B cell (primary cell): ENCODE measurements around the gene CNNM3. TPM values are rescaled to one million over a fixed set of nuclear protein-coding genes. Genes with fewer than 3 reads are reported as not detected.

Source experiments
- ATAC-seq: fragments of 200-7000 bp; cut with Tn5 transposase; one replicate; pipeline ENCODE4 v1.10.0; 2021; ENCODE audit warnings: low read depth, mild to moderate bottlenecking, moderate number of reproducible peaks, moderate library complexity
- CTCF ChIA-PET: fragments of 350-600 bp; sonication (Branson Sonifier 250); formaldehyde crosslinking; loops from one replicate; lab custom pipeline; 2021; ENCODE audit warnings: antibody characterized with exemption, inconsistent platforms; lab: Charles Lee
- POLR2A ChIA-PET: fragments of 350-600 bp; sonication (Branson Sonifier 250); formaldehyde crosslinking; loops from one replicate; lab custom pipeline; 2021; ENCODE audit warnings: antibody characterized with exemption; lab: Charles Lee
- DNase-seq: peaks from one replicate; pipeline ENCODE4 v3.0.0; 2013
- H2AFZ ChIP-seq: 2 replicates; pipeline ENCODE4 v1.6.1; 2012; ENCODE audit warnings: mild to moderate bottlenecking, low read depth, low read length; ENCODE audit not compliant: insufficient read depth, poor library complexity, severe bottlenecking
- H3K27ac ChIP-seq, 2 donors: 1 replicate in 1 of 2; 2 replicates in 1 of 2; pipeline ENCODE4 v1.5.1; 2012 to 2013; ENCODE audit warnings: low read length in 2 of 2, mild to moderate bottlenecking in 2 of 2, moderate library complexity in 1 of 2
- H3K27me3 ChIP-seq, 4 experiments: fragments of 200-600 bp in 1 of 4; sonication (generic) in 1 of 4; replicated peaks in 1 of 4; 1 replicate in 2 of 4; 2 replicates in 2 of 4; pipeline versions ENCODE4 v1.6.1 to v1.7.0; 2013 to 2016; ENCODE audit warnings: low read length in 3 of 4, mild to moderate bottlenecking in 2 of 4, mixed read lengths in 1 of 4, moderate library complexity in 1 of 4; ENCODE audit not compliant: insufficient read depth in 4 of 4, control insufficient read depth in 3 of 4; ENCODE audit errors: control extremely low read depth in 1 of 4
- H3K36me3 ChIP-seq, 2 experiments: replicated peaks in 1 of 2; 1 replicate in 1 of 2; 2 replicates in 1 of 2; pipeline versions ENCODE4 v1.6.1 to v1.7.1; 2013; ENCODE audit warnings: low read length in 1 of 2; ENCODE audit not compliant: insufficient read depth in 2 of 2, control insufficient read depth in 1 of 2; ENCODE audit errors: control extremely low read depth in 1 of 2, extremely low read depth in 1 of 2
- H3K4me1 ChIP-seq, 2 donors: fragments of 200-600 bp in 1 of 2; sonication (generic) in 1 of 2; 1 replicate in 1 of 2; 2 replicates in 1 of 2; pipeline versions ENCODE4 v1.5.1 to v1.6.1; 2013 to 2017; ENCODE audit warnings: low read length in 2 of 2; ENCODE audit not compliant: control insufficient read depth in 2 of 2, insufficient read depth in 2 of 2
- H3K4me2 ChIP-seq: replicated peaks from 2 replicates; pipeline ENCODE3; 2012; ENCODE audit warnings: mild to moderate bottlenecking, low read depth, low read length; ENCODE audit not compliant: poor library complexity, severe bottlenecking
- H3K4me3 ChIP-seq, 5 experiments: fragments of 200-600 bp in 1 of 5; sonication (generic) in 1 of 5; 1 replicate in 3 of 5; 2 replicates in 2 of 5; pipeline versions ENCODE4 v1.5.1 to v1.7.0; 2011 to 2016; ENCODE audit warnings: low read length in 4 of 5, mild to moderate bottlenecking in 4 of 5, low read depth in 2 of 5, control low read depth in 1 of 5, moderate library complexity in 1 of 5; ENCODE audit not compliant: insufficient read depth in 1 of 5; ENCODE audit errors: control extremely low read depth in 1 of 5, extremely low read depth in 1 of 5
- H3K79me2 ChIP-seq: fragments of 200-600 bp; sonication (generic); one replicate; pipeline ENCODE4 v1.6.0; 2016; ENCODE audit warnings: low read length; ENCODE audit not compliant: control insufficient read depth, insufficient read depth
- H3K9ac ChIP-seq: fragments of 200-600 bp; sonication (generic); 2 replicates; pipeline ENCODE4 v1.6.1; 2017; ENCODE audit warnings: mild to moderate bottlenecking, low read length, moderate library complexity
- H3K9me3 ChIP-seq, 3 donors: one replicate each; pipeline versions ENCODE4 v1.6.1 to v1.7.1; 2013; ENCODE audit warnings: low read length in 2 of 3; ENCODE audit not compliant: control insufficient read depth in 2 of 3, insufficient read depth in 1 of 3; ENCODE audit errors: control extremely low read depth in 1 of 3
- H4K20me1 ChIP-seq: 2 replicates; pipeline ENCODE4 v1.6.0; 2012; ENCODE audit warnings: mild to moderate bottlenecking, low read length; ENCODE audit not compliant: insufficient read depth, control insufficient read depth, poor library complexity, severe bottlenecking
- H3K27ac Mint-ChIP-seq: one replicate; pipeline ENCODE4 v1.8.0; 2021; ENCODE audit warnings: mixed read lengths
- H3K27me3 Mint-ChIP-seq: one replicate; pipeline ENCODE4 v1.8.0; 2021; ENCODE audit warnings: mixed read lengths
- H3K4me1 Mint-ChIP-seq: one replicate; pipeline ENCODE4 v1.8.0; 2021; ENCODE audit warnings: mixed read lengths
- H3K4me3 Mint-ChIP-seq: one replicate; pipeline ENCODE4 v1.8.0; 2021; ENCODE audit warnings: mixed read lengths
- H3K9me3 Mint-ChIP-seq: one replicate; pipeline ENCODE4 v1.8.0; 2022; ENCODE audit warnings: mixed read lengths; ENCODE audit not compliant: insufficient read depth
- CTCF ChIP-seq: fragments of 200-600 bp; IDR thresholded peaks from one replicate; pipeline ENCODE4 v1.8.0; 2022; ENCODE audit warnings: antibody characterized with exemption, mild to moderate bottlenecking
- EZH2 ChIP-seq: IDR thresholded peaks from 2 replicates; pipeline ENCODE4 v1.6.1; 2012; ENCODE audit warnings: borderline replicate concordance, low read depth, mild to moderate bottlenecking, moderate library complexity, low read length; ENCODE audit not compliant: insufficient read depth, poor library complexity, severe bottlenecking
- WGBS: methylation state at CpG from one replicate; pipeline ENCODE4 v1.1.5; 2013; ENCODE audit warnings: missing lambda C conversion rate; ENCODE audit not compliant: insufficient coverage; 5-methylcytosine and 5-hydroxymethylcytosine counted together
- intact Hi-C: fragments of 100-400 bp; cut with micrococcal nuclease; formaldehyde crosslinking; loops from one replicate; pipeline ENCODE4 v1.10.0; 2022
- polyA plus RNA-seq: library from polyadenylated mRNA; depleted of rRNA; stranded (reverse); fragments of >200 nt; gene quantifications from 2 replicates; pipeline ENCODE4 v1.2.3, GENCODE V29; 2012
- total RNA-seq, 2 donors: library from RNA; stranded (reverse); fragments of 120-200 nt in 1 of 2; gene quantifications; 1 replicate in 1 of 2; 2 replicates in 1 of 2; pipeline versions ENCODE4 v1.2.3 to v1.2.4, GENCODE V29; 2013 to 2022

The CNNM3 gene
- total and polyA plus RNA-seq, 2 donors (not counting 1 experiment from before 2014, with no cell fraction given): 28.8 to 54.7 TPM

DNA sequence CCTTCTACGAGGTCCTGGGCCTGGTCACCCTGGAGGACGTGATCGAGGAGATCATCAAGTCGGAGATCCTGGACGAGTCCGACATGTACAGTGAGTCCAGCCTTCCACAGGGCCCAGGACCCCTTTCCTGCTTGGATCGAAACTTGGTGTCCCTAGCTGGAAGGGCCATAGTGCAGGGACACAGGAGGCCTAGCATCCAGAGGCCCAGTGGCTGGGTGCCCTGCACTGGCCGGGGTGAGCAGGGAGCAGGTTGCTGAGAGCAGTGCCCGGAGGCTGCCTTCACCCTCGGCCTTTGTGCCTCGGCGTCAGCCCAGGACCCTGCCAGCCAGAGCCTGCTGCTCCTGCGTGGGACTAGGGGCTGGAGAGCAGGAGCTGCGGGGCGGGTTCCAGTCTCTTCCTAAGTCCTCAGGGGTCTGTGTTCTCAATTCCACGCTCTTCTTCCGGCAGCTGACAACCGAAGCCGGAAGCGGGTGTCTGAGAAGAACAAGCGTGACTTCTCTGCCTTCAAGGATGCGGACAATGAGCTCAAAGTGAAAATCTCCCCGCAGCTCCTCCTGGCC lies 18.9 kb upstream of the CNNM3 start:
- no peaks in the 10 kb centered on the region for H3K27me3 ChIP-seq
- H4K20me1 ChIP-seq: no peaks in the 10 kb centered on the region
- H3K27ac ChIP-seq: no peak overlapping the region
- Mint-ChIP-seq H3K4me3 (no peak overlapping the region), H3K27ac (no peak overlapping the region), H3K4me1 (peaks cover 2% of the 10 kb centered on the region), H3K27me3 (no peaks in the 10 kb centered on the region), H3K9me3 (no peaks in the 10 kb centered on the region)
- peaks cover 0 to 33% of the 10 kb centered on the region in 2 experiments for H3K36me3 ChIP-seq
- no peaks in the 10 kb centered on the region for H3K9me3 ChIP-seq
- intact Hi-C loops: no loop called here
- ChIA-PET POLR2A (no interaction called here), CTCF (interaction anchor here (0.9 kb wide), 1 partner anchor 9 kb away, joined by 3 read pairs; no protein-coding TSS in a partner anchor)
- H3K4me2 ChIP-seq: no peak overlapping the region
- no peak for TF ChIP-seq CTCF
- TF ChIP-seq EZH2: no peak
- H3K9ac ChIP-seq: no peak overlapping the region
- no peak for DNase-seq
- peaks cover 17 to 18% of the 10 kb centered on the region in 2 donors for H3K4me1 ChIP-seq
- ATAC-seq: no peak
- no peak overlapping the region for H3K4me3 ChIP-seq
- 99% methylated on average over 23 of the region's 23 CpGs for WGBS
- no peak overlapping the region for H2AFZ ChIP-seq
- peaks cover 13% of the 10 kb centered on the region for H3K79me2 ChIP-seq

- H3K27ac Mint-ChIP-seq: no peak overlapping the region
These were observed 17.1 kb upstream of the CNNM3 start for GRCh38 chr2:96798733-96799622.

More at GRCh38 chr2:96798733-96799622, 17.1 kb upstream of the CNNM3 start:
- Histone ChIP-seq H3K4me1 (peaks cover 23 to 28% of the 10 kb centered on the region in 2 donors), H3K36me3 (peaks cover 0 to 37% of the 10 kb centered on the region in 2 experiments), H3K4me3 (no peak overlapping the region), H3K4me2 (no peak overlapping the region), H3K9ac (no peak overlapping the region), H3K27ac (no peak overlapping the region), H4K20me1 (no peaks in the 10 kb centered on the region), H2AFZ (no peak overlapping the region), H3K9me3 (no peaks in the 10 kb centered on the region), H3K27me3 (no peaks in the 10 kb centered on the region), H3K79me2 (peaks cover 8% of the 10 kb centered on the region)
- DNase-seq (no peak), ATAC-seq (no peak)
- Mint-ChIP-seq H3K4me1 (peaks cover 5% of the 10 kb centered on the region), H3K27me3 (no peaks in the 10 kb centered on the region), H3K4me3 (no peak overlapping the region), H3K9me3 (no peaks in the 10 kb centered on the region)
- POLR2A ChIA-PET: no interaction called here
- no peak for TF ChIP-seq EZH2
- CTCF ChIA-PET: interaction anchor here (0.9 to 3.8 kb wide), 6 partner anchors 17 to 193 kb away, joined by 3 to 45 read pairs (median 4); partner anchors contain the start of gene CNNM4
- intact Hi-C loops: no loop called here
- 97% methylated on average over 15 of the region's 23 CpGs for WGBS
